ENCODE data around the gene BTN3A1. TPM values are rescaled to one million over a fixed set of nuclear protein-coding genes. Genes with fewer than 3 reads are reported as not detected.

The BTN3A1 gene
- total and polyA plus RNA-seq, 2 of the 13 experiments (the other 11 are each of a cell fraction or from before 2014, with no cell fraction given), result 13.3 to 14.0 TPM

DNA sequence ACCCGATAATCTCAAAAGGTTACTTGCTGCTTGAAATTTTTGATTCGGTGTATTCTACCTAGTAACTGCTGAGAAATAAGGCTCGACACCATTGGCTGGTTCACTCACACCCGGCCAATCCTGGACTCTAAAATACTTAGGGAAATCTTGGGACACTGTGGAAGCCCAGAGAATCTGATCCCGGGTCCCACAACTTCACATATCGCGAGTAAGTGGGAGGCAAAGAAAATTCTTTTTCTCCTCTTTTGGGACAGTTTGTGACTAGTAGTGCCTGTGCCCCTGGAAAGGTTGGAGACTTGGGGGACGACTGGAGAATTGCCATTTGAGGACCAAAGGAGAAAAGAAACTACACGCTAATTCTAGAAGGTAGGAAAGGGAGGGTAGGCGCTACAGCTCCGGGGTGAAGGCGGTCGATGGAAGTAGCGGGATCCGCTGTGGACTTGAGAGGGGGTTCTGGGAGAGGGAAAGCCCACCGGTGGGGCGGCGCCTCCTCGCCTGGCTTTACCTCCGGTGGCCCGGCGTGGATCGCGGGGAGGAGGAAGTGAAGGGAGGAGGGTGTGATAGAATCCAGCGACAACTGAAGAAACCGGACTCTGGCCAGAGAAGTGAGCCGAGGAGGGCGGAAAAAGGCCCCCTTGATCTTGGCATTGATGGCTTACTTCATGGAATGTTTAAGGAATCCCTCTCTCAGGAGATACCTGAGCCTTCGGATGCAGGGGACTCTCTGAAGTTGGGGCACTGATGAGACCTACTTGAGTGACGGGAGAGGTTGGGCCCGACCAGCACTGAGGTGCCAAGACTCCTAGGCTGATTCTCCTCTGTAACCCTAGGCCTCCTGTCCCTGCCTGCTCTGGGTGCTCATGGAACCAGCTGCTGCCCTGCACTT is 19.4 kb downstream of the BTN3A1 start (continued):
- TF ChIP-seq, protein P1, sequence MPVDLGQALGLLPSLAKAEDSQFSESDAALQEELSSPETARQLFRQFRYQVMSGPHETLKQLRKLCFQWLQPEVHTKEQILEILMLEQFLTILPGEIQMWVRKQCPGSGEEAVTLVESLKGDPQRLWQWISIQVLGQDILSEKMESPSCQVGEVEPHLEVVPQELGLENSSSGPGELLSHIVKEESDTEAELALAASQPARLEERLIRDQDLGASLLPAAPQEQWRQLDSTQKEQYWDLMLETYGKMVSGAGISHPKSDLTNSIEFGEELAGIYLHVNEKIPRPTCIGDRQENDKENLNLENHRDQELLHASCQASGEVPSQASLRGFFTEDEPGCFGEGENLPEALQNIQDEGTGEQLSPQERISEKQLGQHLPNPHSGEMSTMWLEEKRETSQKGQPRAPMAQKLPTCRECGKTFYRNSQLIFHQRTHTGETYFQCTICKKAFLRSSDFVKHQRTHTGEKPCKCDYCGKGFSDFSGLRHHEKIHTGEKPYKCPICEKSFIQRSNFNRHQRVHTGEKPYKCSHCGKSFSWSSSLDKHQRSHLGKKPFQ (CRISPR knock-in tag; IDR thresholded peaks at IDR 0.05; ENCODE audit: insufficient replicate concordance), result no peak
- TF ChIP-seq NPAS2 (CRISPR knock-in tag; IDR thresholded peaks at IDR 0.05; ENCODE audit: borderline replicate concordance) (no peak), REXO4 (CRISPR knock-in tag; IDR thresholded peaks at IDR 0.05; ENCODE audit: borderline replicate concordance) (no peak), PHF8 (CRISPR knock-in tag; IDR thresholded peaks at IDR 0.05) (peak; percentile 68), ONECUT2 (CRISPR knock-in tag; IDR thresholded peaks at IDR 0.05) (peak; percentile 58; the same call in 1 of the 2 replicates), RAD21 (CRISPR knock-in tag; IDR thresholded peaks at IDR 0.05) (peak; percentile 26; the same call in 1 of the 2 replicates), HOXA3 (CRISPR knock-in tag; IDR thresholded peaks at IDR 0.05) (no peak), EHMT2 (IDR thresholded peaks at IDR 0.05; ENCODE audit: borderline replicate concordance, low read depth, low read length) (no peak), PRPF4 (IDR thresholded peaks at IDR 0.05; ENCODE audit: low read depth, low read length, poor library complexity, severe bottlenecking) (no peak), ZC3H4 (CRISPR knock-in tag; IDR thresholded peaks at IDR 0.05; ENCODE audit: borderline replicate concordance) (no peak), THYN1 (CRISPR knock-in tag; IDR thresholded peaks at IDR 0.05; ENCODE audit: borderline replicate concordance, low read depth) (no peak)
- TF ChIP-seq, protein P2, sequence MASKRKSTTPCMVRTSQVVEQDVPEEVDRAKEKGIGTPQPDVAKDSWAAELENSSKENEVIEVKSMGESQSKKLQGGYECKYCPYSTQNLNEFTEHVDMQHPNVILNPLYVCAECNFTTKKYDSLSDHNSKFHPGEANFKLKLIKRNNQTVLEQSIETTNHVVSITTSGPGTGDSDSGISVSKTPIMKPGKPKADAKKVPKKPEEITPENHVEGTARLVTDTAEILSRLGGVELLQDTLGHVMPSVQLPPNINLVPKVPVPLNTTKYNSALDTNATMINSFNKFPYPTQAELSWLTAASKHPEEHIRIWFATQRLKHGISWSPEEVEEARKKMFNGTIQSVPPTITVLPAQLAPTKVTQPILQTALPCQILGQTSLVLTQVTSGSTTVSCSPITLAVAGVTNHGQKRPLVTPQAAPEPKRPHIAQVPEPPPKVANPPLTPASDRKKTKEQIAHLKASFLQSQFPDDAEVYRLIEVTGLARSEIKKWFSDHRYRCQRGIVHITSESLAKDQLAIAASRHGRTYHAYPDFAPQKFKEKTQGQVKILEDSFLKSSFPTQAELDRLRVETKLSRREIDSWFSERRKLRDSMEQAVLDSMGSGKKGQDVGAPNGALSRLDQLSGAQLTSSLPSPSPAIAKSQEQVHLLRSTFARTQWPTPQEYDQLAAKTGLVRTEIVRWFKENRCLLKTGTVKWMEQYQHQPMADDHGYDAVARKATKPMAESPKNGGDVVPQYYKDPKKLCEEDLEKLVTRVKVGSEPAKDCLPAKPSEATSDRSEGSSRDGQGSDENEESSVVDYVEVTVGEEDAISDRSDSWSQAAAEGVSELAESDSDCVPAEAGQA (IDR thresholded peaks at IDR 0.05; ENCODE audit: low read depth), result no peak
- TF ChIP-seq, protein P2 (CRISPR knock-in tag; IDR thresholded peaks at IDR 0.05; ENCODE audit: borderline replicate concordance), result no peak
- TF ChIP-seq, protein P3, sequence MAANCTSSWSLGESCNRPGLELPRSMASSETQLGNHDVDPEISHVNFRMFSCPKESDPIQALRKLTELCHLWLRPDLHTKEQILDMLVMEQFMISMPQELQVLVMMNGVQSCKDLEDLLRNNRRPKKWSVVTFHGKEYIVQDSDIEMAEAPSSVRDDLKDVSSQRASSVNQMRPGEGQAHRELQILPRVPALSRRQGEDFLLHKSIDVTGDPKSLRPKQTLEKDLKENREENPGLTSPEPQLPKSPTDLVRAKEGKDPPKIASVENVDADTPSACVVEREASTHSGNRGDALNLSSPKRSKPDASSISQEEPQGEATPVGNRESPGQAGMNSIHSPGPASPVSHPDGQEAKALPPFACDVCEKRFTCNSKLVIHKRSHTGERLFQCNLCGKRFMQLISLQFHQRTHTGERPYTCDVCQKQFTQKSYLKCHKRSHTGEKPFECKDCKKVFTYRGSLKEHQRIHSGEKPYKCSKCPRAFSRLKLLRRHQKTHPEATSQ (CRISPR knock-in tag; IDR thresholded peaks at IDR 0.05; ENCODE audit: borderline replicate concordance), result no peak
- TF ChIP-seq, protein P4, sequence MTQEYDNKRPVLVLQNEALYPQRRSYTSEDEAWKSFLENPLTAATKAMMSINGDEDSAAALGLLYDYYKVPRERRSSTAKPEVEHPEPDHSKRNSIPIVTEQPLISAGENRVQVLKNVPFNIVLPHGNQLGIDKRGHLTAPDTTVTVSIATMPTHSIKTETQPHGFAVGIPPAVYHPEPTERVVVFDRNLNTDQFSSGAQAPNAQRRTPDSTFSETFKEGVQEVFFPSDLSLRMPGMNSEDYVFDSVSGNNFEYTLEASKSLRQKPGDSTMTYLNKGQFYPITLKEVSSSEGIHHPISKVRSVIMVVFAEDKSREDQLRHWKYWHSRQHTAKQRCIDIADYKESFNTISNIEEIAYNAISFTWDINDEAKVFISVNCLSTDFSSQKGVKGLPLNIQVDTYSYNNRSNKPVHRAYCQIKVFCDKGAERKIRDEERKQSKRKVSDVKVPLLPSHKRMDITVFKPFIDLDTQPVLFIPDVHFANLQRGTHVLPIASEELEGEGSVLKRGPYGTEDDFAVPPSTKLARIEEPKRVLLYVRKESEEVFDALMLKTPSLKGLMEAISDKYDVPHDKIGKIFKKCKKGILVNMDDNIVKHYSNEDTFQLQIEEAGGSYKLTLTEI (CRISPR knock-in tag; conservative IDR thresholded peaks at IDR 0.05), result no peak
- TF ChIP-seq, protein P5, sequence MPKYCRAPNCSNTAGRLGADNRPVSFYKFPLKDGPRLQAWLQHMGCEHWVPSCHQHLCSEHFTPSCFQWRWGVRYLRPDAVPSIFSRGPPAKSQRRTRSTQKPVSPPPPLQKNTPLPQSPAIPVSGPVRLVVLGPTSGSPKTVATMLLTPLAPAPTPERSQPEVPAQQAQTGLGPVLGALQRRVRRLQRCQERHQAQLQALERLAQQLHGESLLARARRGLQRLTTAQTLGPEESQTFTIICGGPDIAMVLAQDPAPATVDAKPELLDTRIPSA (CRISPR knock-in tag; IDR thresholded peaks at IDR 0.05; ENCODE audit: borderline replicate concordance), result no peak
